ENCODE results near the gene NPHS2.

DNA sequence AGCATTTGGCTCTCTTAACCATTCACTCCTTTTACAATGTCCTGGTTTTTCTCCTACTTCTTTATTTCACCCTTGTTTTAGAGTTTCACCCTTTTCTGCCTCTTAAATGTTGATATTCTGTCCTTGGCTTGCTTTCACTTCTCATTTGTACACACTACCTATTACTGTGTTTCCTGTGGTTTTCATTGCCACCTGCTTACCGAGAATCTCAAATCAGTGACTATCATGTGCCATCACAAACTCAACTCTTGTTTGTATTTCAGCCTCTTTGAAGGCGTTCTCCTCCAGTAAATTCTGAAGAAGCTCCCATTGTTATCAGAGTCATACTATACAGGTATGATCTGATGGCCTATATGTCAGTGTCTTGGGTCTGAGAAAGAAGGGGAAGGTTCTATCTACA, 65.7 kb downstream of the NPHS2 start:
- no peak for TF ChIP-seq POLR2AphosphoS5 (IDR thresholded peaks at IDR 0.05; ENCODE audit: low read depth, low read length)
- TF ChIP-seq, protein P1, sequence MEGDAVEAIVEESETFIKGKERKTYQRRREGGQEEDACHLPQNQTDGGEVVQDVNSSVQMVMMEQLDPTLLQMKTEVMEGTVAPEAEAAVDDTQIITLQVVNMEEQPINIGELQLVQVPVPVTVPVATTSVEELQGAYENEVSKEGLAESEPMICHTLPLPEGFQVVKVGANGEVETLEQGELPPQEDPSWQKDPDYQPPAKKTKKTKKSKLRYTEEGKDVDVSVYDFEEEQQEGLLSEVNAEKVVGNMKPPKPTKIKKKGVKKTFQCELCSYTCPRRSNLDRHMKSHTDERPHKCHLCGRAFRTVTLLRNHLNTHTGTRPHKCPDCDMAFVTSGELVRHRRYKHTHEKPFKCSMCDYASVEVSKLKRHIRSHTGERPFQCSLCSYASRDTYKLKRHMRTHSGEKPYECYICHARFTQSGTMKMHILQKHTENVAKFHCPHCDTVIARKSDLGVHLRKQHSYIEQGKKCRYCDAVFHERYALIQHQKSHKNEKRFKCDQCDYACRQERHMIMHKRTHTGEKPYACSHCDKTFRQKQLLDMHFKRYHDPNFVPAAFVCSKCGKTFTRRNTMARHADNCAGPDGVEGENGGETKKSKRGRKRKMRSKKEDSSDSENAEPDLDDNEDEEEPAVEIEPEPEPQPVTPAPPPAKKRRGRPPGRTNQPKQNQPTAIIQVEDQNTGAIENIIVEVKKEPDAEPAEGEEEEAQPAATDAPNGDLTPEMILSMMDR (IDR thresholded peaks at IDR 0.05), result no peak
